Adrenal gland (tissue), 12 donors: Measurements from ENCODE around the gene ARHGAP26. TPM values are rescaled to one million over a fixed set of nuclear protein-coding genes. Genes with fewer than 3 reads are reported as not detected.

ENCODE experiments used
- DNase-seq, 7 donors: peaks; one replicate each; pipeline ENCODE4 v3.0.0-alpha.2; 2019 to 2020
- H3K27ac ChIP-seq, 5 donors: fragments of 200-600 bp; sonication (generic) in 4 of 5; 1 replicate in 3 of 5; 2 replicates in 2 of 5; pipeline versions ENCODE4 v1.5.1 to v1.8.0; 2016 to 2020; ENCODE audit warnings: mild to moderate bottlenecking in 1 of 5
- H3K27me3 ChIP-seq: fragments of 200-600 bp; 2 replicates; pipeline ENCODE4 v1.8.0; 2021
- H3K36me3 ChIP-seq, 2 donors: fragments of 200-600 bp; replicated peaks in 1 of 2; 1 replicate in 1 of 2; 2 replicates in 1 of 2; pipeline versions ENCODE4 v1.5.1 to v1.8.0; 2018 to 2022
- H3K4me1 ChIP-seq, 2 donors: fragments of 200-600 bp; replicated peaks in 1 of 2; 1 replicate in 1 of 2; 2 replicates in 1 of 2; pipeline versions ENCODE4 v1.5.1 to v1.8.0; 2018 to 2021
- H3K4me3 ChIP-seq, 4 donors: fragments of 200-600 bp; sonication (generic) in 3 of 4; one replicate each; pipeline ENCODE4 v1.5.1; 2016 to 2018
- H3K9me3 ChIP-seq, 3 donors: fragments of 200-600 bp; sonication (generic) in 1 of 3; replicated peaks in 1 of 3; 1 replicate in 2 of 3; 2 replicates in 1 of 3; pipeline versions ENCODE4 v1.5.1 to v1.8.0; 2016 to 2021
- POLR2A ChIP-seq, 2 donors: fragments of 450-650 bp; IDR thresholded peaks; one replicate each; pipeline ENCODE4 v1.6.1; 2017; ENCODE audit warnings: antibody characterized with exemption in 2 of 2, mild to moderate bottlenecking in 2 of 2, moderate library complexity in 1 of 2
- WGBS, 4 donors: extraction: QIAGEN DNeasy Blood & Tissue Kit in 2 of 4; methylation state at CpG; one replicate each; pipeline versions ENCODE4 v1.1.5 to v1.1.7; 2013 to 2017; 5-methylcytosine and 5-hydroxymethylcytosine counted together
- intact Hi-C, 2 donors: fragments of 100-400 bp; cut with DNase I; formaldehyde crosslinking; loops; one replicate each; pipeline versions ENCODE4 v1.14.1 to v1.15.0; 2022 to 2023
- polyA plus RNA-seq, 3 donors: library from polyadenylated mRNA; stranded (reverse); fragments of 200-250 nt in 2 of 3; fragments of 350-450 nt in 1 of 3; fragmentation: Illumina TruSeq in 1 of 3; extraction: RNeasy Lipid Tissue Mini Kit (QIAGEN cat#74804) in 1 of 3; gene quantifications; one replicate each; pipeline ENCODE4 v1.2.3, GENCODE V29; 2013 to 2014
- total RNA-seq, 9 donors: library from RNA; depleted of rRNA in 4 of 9; stranded (reverse); fragments of >200 nt in 4 of 9; fragments of 120-200 nt in 1 of 9; fragmentation: NEBNext Ultra II Directional in 1 of 9; extraction: Animal tissue kit (Norgen Biotek cat#: 25700) in 1 of 9; gene quantifications; one replicate each; pipeline versions ENCODE4 v1.1.0 to v1.2.4, GENCODE V29; 2013 to 2023
- TF ChIP-seq, protein P1 (sequence below), 6 experiments: fragments of 450-650 bp in 4 of 6; fragments of 200-600 bp in 2 of 6; sonication (generic) in 1 of 6; IDR thresholded peaks; 1 replicate in 5 of 6; 2 replicates in 1 of 6; pipeline versions ENCODE4 v1.5.1 to v1.8.0; 2016 to 2021; ENCODE audit warnings: antibody characterized with exemption in 6 of 6, mild to moderate bottlenecking in 2 of 6, moderate library complexity in 1 of 6
- donor health status: healthy with polysubstance abuse.
- donor health status: Bipolar disorder and iron deficiency.
- donor health status: DM: yes; HTN: yes; CAD: no.
- donor health status: DM: no; HTN: no; CAD: no.
- donor health status: DM: no; HTN: no; CAD: no.
- donor health status: DM: yes; HTN: yes; CAD: no.

The ARHGAP26 gene
- total and polyA plus RNA-seq, 12 donors, result 3.0 to 21.7 (median 10.8) TPM

DNA sequence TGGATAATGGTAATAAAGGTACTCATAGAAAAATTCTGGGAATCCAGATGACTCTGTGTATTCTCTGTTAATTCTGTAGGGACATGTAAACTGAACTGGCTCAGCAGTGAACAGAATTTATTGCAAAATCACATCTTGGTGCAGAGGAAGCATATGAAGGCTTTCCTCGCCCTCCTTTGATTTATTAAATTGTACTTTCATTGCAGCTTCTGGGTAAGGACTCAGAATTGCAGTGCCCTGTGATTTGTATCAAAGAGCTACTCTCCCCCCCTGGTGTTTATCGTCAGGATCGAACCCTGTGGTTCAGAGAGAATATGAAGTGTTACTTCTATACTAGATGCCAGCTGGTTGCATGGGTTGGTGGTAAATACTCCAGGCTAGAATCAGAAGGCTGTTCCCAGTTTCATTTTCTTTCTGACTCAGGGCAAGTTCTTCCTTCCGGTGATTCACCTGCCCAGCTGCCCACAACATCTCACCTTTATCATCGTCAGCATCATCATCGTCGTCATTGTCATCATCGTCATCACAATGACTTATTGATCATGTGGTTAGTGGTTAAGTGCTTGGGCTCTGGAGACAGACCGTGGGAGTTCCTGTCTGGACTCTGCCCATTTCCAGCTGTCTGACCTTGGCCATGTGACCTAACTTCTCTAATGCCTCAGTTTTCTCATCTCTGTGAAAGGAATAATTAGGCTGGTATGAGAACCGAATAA, 238.8 kb downstream of the ARHGAP26 start:
- H3K9me3 ChIP-seq, result no peaks in the 10 kb centered on the region
- intact Hi-C loops, result loop anchor here (10.0 kb wide), 2 partner anchors 396 to 816 kb away; partner anchors contain the start of gene NR3C1 (in 1 of the 2)
- H3K4me3 ChIP-seq, result no peak overlapping the region
- WGBS, 4 donors, result 53 to 67% (median 59%) methylated on average over 9 to 10 of the region's 10 CpGs
- no peak for TF ChIP-seq POLR2A (IDR thresholded peaks at IDR 0.05)
- TF ChIP-seq, protein P1, sequence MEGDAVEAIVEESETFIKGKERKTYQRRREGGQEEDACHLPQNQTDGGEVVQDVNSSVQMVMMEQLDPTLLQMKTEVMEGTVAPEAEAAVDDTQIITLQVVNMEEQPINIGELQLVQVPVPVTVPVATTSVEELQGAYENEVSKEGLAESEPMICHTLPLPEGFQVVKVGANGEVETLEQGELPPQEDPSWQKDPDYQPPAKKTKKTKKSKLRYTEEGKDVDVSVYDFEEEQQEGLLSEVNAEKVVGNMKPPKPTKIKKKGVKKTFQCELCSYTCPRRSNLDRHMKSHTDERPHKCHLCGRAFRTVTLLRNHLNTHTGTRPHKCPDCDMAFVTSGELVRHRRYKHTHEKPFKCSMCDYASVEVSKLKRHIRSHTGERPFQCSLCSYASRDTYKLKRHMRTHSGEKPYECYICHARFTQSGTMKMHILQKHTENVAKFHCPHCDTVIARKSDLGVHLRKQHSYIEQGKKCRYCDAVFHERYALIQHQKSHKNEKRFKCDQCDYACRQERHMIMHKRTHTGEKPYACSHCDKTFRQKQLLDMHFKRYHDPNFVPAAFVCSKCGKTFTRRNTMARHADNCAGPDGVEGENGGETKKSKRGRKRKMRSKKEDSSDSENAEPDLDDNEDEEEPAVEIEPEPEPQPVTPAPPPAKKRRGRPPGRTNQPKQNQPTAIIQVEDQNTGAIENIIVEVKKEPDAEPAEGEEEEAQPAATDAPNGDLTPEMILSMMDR (IDR thresholded peaks at IDR 0.05), result no peak
- peak overlapping the region in 1 of 5 donors; percentile 26 for H3K27ac ChIP-seq
- no peaks in the 10 kb centered on the region for H3K27me3 ChIP-seq
- DNase-seq, result peak in 5 of 7 donors; percentile 17 to 74 (median 31)
- H3K4me1 ChIP-seq, result peaks cover 0 to 20% of the 10 kb centered on the region in 2 donors
- no peaks in the 10 kb centered on the region for H3K36me3 ChIP-seq

DNA sequence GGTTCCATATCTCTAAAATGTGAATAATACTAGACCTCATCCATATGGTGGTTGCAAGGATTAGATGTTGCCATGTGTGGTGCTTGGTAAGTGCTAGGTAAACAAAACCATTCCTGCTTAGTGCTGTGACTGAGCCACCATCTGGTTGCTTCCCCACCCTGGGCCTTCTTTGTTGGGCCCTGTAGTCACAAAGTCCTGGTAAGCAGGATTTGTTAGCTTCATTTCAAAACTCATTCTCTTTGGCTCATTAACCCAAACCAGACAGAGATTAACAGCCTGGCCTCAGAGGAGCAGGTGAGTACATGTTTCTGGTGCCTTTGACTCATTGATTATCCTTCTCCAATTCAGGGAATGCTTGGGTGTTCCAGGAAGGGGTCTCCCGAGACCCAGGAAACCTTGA, 240.2 kb downstream of the ARHGAP26 start:
- Histone ChIP-seq H3K9me3 (no peaks in the 10 kb centered on the region), H3K4me1 (peaks cover 0 to 20% of the 10 kb centered on the region in 2 donors), H3K36me3 (no peaks in the 10 kb centered on the region), H3K27me3 (no peaks in the 10 kb centered on the region), H3K4me3 (no peak overlapping the region), H3K27ac (no peak overlapping the region)
- TF ChIP-seq, protein P1 (IDR thresholded peaks at IDR 0.05), result no peak
- no peak for TF ChIP-seq POLR2A (IDR thresholded peaks at IDR 0.05)
- 75 to 100% (median 85%) methylated on average over 1 of the region's 1 CpG for WGBS, 4 donors
- no peak for DNase-seq
- intact Hi-C loops, result loop anchor here in 1 of 2 donors (5.0 kb wide), 1 partner anchor 812 kb away; no protein-coding TSS in a partner anchor

GRCh38 chr5:143011585-143011984, 241.4 kb downstream of the ARHGAP26 start:
- TF ChIP-seq, protein P1 (IDR thresholded peaks at IDR 0.05), result no peak
- no peak for TF ChIP-seq POLR2A (IDR thresholded peaks at IDR 0.05)
- no peak for DNase-seq
- Histone ChIP-seq H3K4me3 (no peak overlapping the region), H3K4me1 (peaks cover 0 to 17% of the 10 kb centered on the region in 2 donors), H3K36me3 (no peaks in the 10 kb centered on the region), H3K9me3 (no peaks in the 10 kb centered on the region), H3K27me3 (no peaks in the 10 kb centered on the region), H3K27ac (no peak overlapping the region)
- 59 to 76% (median 71%) methylated on average over 2 of the region's 2 CpGs for WGBS, 4 donors
- intact Hi-C loops, result loop anchor here in 1 of 2 donors (5.0 kb wide), 1 partner anchor 811 kb away; no protein-coding TSS in a partner anchor

- intact Hi-C loops, result loop anchor here in 1 of 2 donors (5.0 kb wide), 1 partner anchor 809 kb away; no protein-coding TSS in a partner anchor
- Histone ChIP-seq H3K9me3 (no peaks in the 10 kb centered on the region), H3K4me1 (peaks cover 0 to 17% of the 10 kb centered on the region in 2 donors), H3K4me3 (no peak overlapping the region), H3K27ac (no peak overlapping the region), H3K36me3 (no peaks in the 10 kb centered on the region), H3K27me3 (no peaks in the 10 kb centered on the region)
- 73 to 94% (median 90%) methylated on average over 4 of the region's 4 CpGs for WGBS, 4 donors
- no peak for TF ChIP-seq POLR2A (IDR thresholded peaks at IDR 0.05)
- TF ChIP-seq, protein P1 (IDR thresholded peaks at IDR 0.05), result no peak
- DNase-seq, result no peak
Measured at GRCh38 chr5:143013176-143013891, 243.2 kb downstream of the ARHGAP26 start.
